Measurements from ENCODE around the gene FOXL2NB. TPM values are rescaled to one million over a fixed set of nuclear protein-coding genes. Genes with fewer than 3 reads are reported as not detected.

The FOXL2NB gene
- total and polyA plus RNA-seq, 2 of the 13 experiments (the other 11 are each of a cell fraction or from before 2014, with no cell fraction given): not detected

- Histone ChIP-seq H3K27ac (ENCODE audit: extremely low read length, insufficient read depth, low read length) (no peak overlapping the region), H3K27me3 (ENCODE audit: control insufficient read depth in 1 of 2, insufficient read depth in 2 of 2, low read length in 2 of 2) (no peaks in the 10 kb centered on the region), H3K79me2 (ENCODE audit: insufficient read depth, low read length) (no peaks in the 10 kb centered on the region), H3K9me3 (ENCODE audit: low read length) (no peaks in the 10 kb centered on the region), H3K4me1 (ENCODE audit: insufficient read depth, low read length) (no peaks in the 10 kb centered on the region), H4K20me1 (ENCODE audit: insufficient read depth, low read length) (no peaks in the 10 kb centered on the region), H2AFZ (ENCODE audit: low read length) (no peak overlapping the region), H3K4me3 (replicated peaks in 1 of 3; ENCODE audit: insufficient read depth in 1 of 3, low read depth in 2 of 3, low read length in 3 of 3) (no peak overlapping the region), H3K9ac (ENCODE audit: insufficient read depth, low read depth, low read length) (no peak overlapping the region), H3K4me2 (ENCODE audit: low read depth, low read length) (no peak overlapping the region), H3K36me3 (replicated peaks in 1 of 2; ENCODE audit: control insufficient read depth in 1 of 2, insufficient read depth in 2 of 2, low read length in 2 of 2) (no peaks in the 10 kb centered on the region)
- ChIA-PET CTCF (ENCODE audit: low intra/inter-chr PET ratio, low total read pairs) (no interaction called here), POLR2A (no interaction called here)
- WGBS (ENCODE audit: low lambda C conversion rate): 69% methylated on average over 3 of the region's 3 CpGs
- no peak for ATAC-seq
- no peak for FAIRE-seq
- TF ChIP-seq HMGA1 (CRISPR knock-in tag; conservative IDR thresholded peaks at IDR 0.05) (no peak), CAMTA2 (CRISPR knock-in tag; IDR thresholded peaks at IDR 0.05; ENCODE audit: borderline replicate concordance) (no peak), AGO1 (IDR thresholded peaks at IDR 0.05; ENCODE audit: low read depth, low read length, poor library complexity, severe bottlenecking) (no peak)
- BruUV-seq (replicated peaks): no TSS peak
- DNase-seq (ENCODE audit: low spot score): no peak
- intact Hi-C loops (cut with micrococcal nuclease; ENCODE audit: unreplicated experiment) (no loop called here), in situ Hi-C loops (cut with HindIII; ENCODE audit: extremely low pct_ligation_motif_present, low pct_unique_long_range_greater_than_20kb) (no loop called here)
These were observed 39.5 kb upstream of the FOXL2NB start for GRCh38 chr3:138907539-138907938.

GRCh38 chr3:138908846-138909245 lies 38.2 kb upstream of the FOXL2NB start:
- in situ Hi-C loops (cut with HindIII; ENCODE audit: extremely low pct_ligation_motif_present, low pct_unique_long_range_greater_than_20kb): no loop called here
- no peak for TF ChIP-seq HMG20A (CRISPR knock-in tag; IDR thresholded peaks at IDR 0.05; ENCODE audit: borderline replicate concordance)
- TF ChIP-seq CAMTA2 (CRISPR knock-in tag; IDR thresholded peaks at IDR 0.05; ENCODE audit: borderline replicate concordance): no peak
- no peak for TF ChIP-seq NR2C2 (CRISPR knock-in tag; IDR thresholded peaks at IDR 0.05; ENCODE audit: borderline replicate concordance)
- TF ChIP-seq ZNF7 (CRISPR knock-in tag; IDR thresholded peaks at IDR 0.05): no peak
- TF ChIP-seq JUN (CRISPR knock-in tag; IDR thresholded peaks at IDR 0.05): no peak
- TF ChIP-seq DZIP1 (CRISPR knock-in tag; IDR thresholded peaks at IDR 0.05): no peak
- TF ChIP-seq ZNF800 (CRISPR knock-in tag; IDR thresholded peaks at IDR 0.05): no peak
- TF ChIP-seq ZFAT (CRISPR knock-in tag; conservative IDR thresholded peaks at IDR 0.05): no peak
- TF ChIP-seq SMAD1 (CRISPR knock-in tag; IDR thresholded peaks at IDR 0.05; ENCODE audit: borderline replicate concordance, low read depth): no peak
- TF ChIP-seq AKAP8 (CRISPR knock-in tag; IDR thresholded peaks at IDR 0.05): no peak
- TF ChIP-seq RBFOX2 (IDR thresholded peaks at IDR 0.05; ENCODE audit: low read depth, low read length): no peak
- no peak for TF ChIP-seq ZNF598 (CRISPR knock-in tag; IDR thresholded peaks at IDR 0.05; ENCODE audit: borderline replicate concordance)
- TF ChIP-seq ZNF83 (CRISPR knock-in tag; IDR thresholded peaks at IDR 0.05; ENCODE audit: borderline replicate concordance): no peak
- no peak for TF ChIP-seq ZNF570 (CRISPR knock-in tag; IDR thresholded peaks at IDR 0.05; ENCODE audit: borderline replicate concordance)

More at GRCh38 chr3:138908846-138909245, 38.2 kb upstream of the FOXL2NB start:
- Histone ChIP-seq H4K20me1 (ENCODE audit: insufficient read depth, low read length) (no peaks in the 10 kb centered on the region), H3K79me2 (ENCODE audit: insufficient read depth, low read length) (no peaks in the 10 kb centered on the region), H3K36me3 (replicated peaks in 1 of 2; ENCODE audit: control insufficient read depth in 1 of 2, insufficient read depth in 2 of 2, low read length in 2 of 2) (no peaks in the 10 kb centered on the region), H3K4me2 (ENCODE audit: low read depth, low read length) (no peak overlapping the region), H3K27me3 (ENCODE audit: control insufficient read depth in 1 of 2, insufficient read depth in 2 of 2, low read length in 2 of 2) (no peaks in the 10 kb centered on the region), H3K9me3 (ENCODE audit: low read length) (no peaks in the 10 kb centered on the region), H3K9ac (ENCODE audit: insufficient read depth, low read depth, low read length) (no peak overlapping the region), H3K4me3 (replicated peaks in 1 of 3; ENCODE audit: insufficient read depth in 1 of 3, low read depth in 2 of 3, low read length in 3 of 3) (no peak overlapping the region), H2AFZ (ENCODE audit: low read length) (no peak overlapping the region), H3K4me1 (ENCODE audit: insufficient read depth, low read length) (no peaks in the 10 kb centered on the region), H3K27ac (ENCODE audit: extremely low read length, insufficient read depth, low read length) (no peak overlapping the region)
- FAIRE-seq (no peak), ATAC-seq (no peak), DNase-seq (ENCODE audit: low spot score) (no peak)
- 90% methylated on average over 5 of the region's 5 CpGs for WGBS (ENCODE audit: low lambda C conversion rate)
- ChIA-PET CTCF (ENCODE audit: low intra/inter-chr PET ratio, low total read pairs) (no interaction called here), POLR2A (interaction anchor here (1.3 kb wide), 1 partner anchor 315 kb away, joined by 3 read pairs; the partner anchor contains the start of gene CEP70)
- BruUV-seq (replicated peaks): no TSS peak
- intact Hi-C loops (cut with micrococcal nuclease; ENCODE audit: unreplicated experiment): no loop called here

All from HepG2 (cell line).